Kidney epithelial cell (primary cell): Measurements from ENCODE around the gene ASB1. TPM values are rescaled to one million over a fixed set of nuclear protein-coding genes. Genes with fewer than 3 reads are reported as not detected.

Source experiments
- DNase-seq: peaks from one replicate; pipeline ENCODE4 v3.0.0-alpha.2; 2010; ENCODE audit warnings: low read depth
- H3K27me3 ChIP-seq: 2 replicates; pipeline ENCODE4 v1.6.0; 2011; ENCODE audit warnings: low read length; ENCODE audit not compliant: control insufficient read depth, insufficient read depth
- H3K36me3 ChIP-seq: 2 replicates; pipeline ENCODE4 v1.5.1; 2011; ENCODE audit warnings: low read length; ENCODE audit not compliant: control insufficient read depth, insufficient read depth
- H3K4me3 ChIP-seq: 2 replicates; pipeline ENCODE4 v1.5.1; 2011; ENCODE audit warnings: low read depth, mild to moderate bottlenecking, control low read depth, low read length
- total RNA-seq: library from RNA; depleted of rRNA; stranded (reverse); fragments of >200 nt; gene quantifications from 2 replicates; pipeline ENCODE4 v1.2.3, GENCODE V29; 2015
- TF ChIP-seq, protein P1 (sequence below): IDR thresholded peaks from 2 replicates; pipeline ENCODE4 v1.5.1; 2011; ENCODE audit warnings: mild to moderate bottlenecking, moderate library complexity, low read length, control low read depth, inconsistent platforms; ENCODE audit not compliant: insufficient read depth, poor library complexity, severe bottlenecking

Gene ASB1
- total RNA-seq, 1 donor from 2014 or later, result 23.0 TPM

DNA sequence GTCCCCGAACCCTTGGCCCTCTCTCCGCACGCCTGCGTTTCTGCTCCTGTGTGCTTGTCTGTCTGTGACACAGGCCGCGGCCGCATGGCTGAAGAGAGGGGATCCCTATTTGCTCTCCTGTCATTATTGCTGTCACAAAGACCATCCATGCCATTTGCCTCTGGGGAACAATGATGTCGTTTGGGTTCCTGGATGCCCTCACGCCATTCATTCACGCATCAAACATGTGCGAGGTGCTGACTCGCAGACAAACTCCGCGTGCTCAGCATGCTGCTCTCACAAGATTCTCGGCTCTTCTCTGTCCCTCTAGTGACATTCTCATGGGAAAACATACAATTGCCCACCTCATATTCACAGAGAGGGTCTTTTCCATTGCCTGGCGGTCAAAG lies 67.8 kb downstream of the ASB1 start:
- TF ChIP-seq, protein P1, sequence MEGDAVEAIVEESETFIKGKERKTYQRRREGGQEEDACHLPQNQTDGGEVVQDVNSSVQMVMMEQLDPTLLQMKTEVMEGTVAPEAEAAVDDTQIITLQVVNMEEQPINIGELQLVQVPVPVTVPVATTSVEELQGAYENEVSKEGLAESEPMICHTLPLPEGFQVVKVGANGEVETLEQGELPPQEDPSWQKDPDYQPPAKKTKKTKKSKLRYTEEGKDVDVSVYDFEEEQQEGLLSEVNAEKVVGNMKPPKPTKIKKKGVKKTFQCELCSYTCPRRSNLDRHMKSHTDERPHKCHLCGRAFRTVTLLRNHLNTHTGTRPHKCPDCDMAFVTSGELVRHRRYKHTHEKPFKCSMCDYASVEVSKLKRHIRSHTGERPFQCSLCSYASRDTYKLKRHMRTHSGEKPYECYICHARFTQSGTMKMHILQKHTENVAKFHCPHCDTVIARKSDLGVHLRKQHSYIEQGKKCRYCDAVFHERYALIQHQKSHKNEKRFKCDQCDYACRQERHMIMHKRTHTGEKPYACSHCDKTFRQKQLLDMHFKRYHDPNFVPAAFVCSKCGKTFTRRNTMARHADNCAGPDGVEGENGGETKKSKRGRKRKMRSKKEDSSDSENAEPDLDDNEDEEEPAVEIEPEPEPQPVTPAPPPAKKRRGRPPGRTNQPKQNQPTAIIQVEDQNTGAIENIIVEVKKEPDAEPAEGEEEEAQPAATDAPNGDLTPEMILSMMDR, result no peak
- Histone ChIP-seq H3K4me3 (no peak overlapping the region), H3K27me3 (no peaks in the 10 kb centered on the region), H3K36me3 (no peaks in the 10 kb centered on the region)
- DNase-seq, result no peak

GRCh38 chr2:238495422-238495821 lies 68.7 kb downstream of the ASB1 start:
- no peak overlapping the region for H3K4me3 ChIP-seq
- no peak for DNase-seq
- no peaks in the 10 kb centered on the region for H3K36me3 ChIP-seq
- H3K27me3 ChIP-seq, result no peaks in the 10 kb centered on the region
- TF ChIP-seq, protein P1, result no peak

DNA sequence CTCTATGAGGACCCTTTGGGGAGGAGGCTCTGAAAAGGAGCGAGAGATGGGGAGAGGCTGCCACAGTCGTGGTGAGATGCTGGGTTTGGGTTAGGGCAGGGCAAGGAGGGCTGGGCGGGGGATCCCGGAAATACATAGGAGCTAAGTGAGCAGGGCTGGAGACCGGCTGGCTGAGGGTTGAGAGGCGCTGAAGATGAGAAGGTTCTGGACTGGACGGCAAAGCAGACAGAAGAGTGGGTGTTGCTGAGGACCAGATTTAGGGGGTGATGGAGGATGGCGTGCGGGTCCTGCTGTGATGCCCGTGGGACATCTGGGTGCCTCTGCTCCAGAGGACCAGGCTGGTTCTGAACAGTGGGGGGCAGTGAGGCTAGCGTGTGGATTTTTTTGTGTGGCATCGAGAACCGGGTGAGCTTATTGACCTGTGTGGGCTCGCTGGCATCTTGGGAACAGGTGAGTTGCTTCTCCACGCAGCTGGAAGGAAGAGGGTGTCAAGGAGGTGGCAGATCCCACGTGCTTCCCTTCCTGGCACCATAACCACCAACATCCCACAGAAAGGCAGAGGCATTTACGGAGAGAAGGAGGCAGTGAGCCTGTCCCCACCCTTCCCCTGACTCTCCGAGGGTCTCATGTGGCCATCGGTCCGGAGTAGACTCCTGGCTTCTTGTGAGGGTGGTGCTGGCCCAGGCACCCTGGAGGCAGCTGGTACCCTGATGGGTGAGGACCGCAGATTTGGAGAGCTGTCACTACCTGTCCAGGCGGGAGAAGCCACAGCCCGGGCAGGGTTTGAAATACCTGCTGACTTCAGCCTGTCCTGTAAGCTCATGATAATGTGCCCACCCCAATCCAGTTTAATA lies 70.3 kb downstream of the ASB1 start:
- TF ChIP-seq, protein P1, result no peak
- no peaks in the 10 kb centered on the region for H3K27me3 ChIP-seq
- no peak for DNase-seq
- H3K36me3 ChIP-seq, result no peaks in the 10 kb centered on the region
- H3K4me3 ChIP-seq, result no peak overlapping the region

- TF ChIP-seq, protein P1, result no peak
- no peaks in the 10 kb centered on the region for H3K36me3 ChIP-seq
- DNase-seq, result no peak
- H3K4me3 ChIP-seq, result no peak overlapping the region
- no peaks in the 10 kb centered on the region for H3K27me3 ChIP-seq
Measured at GRCh38 chr2:238497610-238498005, 70.9 kb downstream of the ASB1 start.

- no peak for DNase-seq
- Histone ChIP-seq H3K27me3 (no peaks in the 10 kb centered on the region), H3K36me3 (no peaks in the 10 kb centered on the region), H3K4me3 (no peak overlapping the region)
- TF ChIP-seq, protein P1, result no peak
Measured at GRCh38 chr2:238498188-238498587, 71.5 kb downstream of the ASB1 start.
